ENCODE data around the gene FGF12. TPM values are rescaled to one million over a fixed set of nuclear protein-coding genes. Genes with fewer than 3 reads are reported as not detected.

FGF12 gene
- total RNA-seq, 1 experiment from 2014 or later, result 0.07 TPM

- Histone ChIP-seq H3K79me2 (ENCODE audit: insufficient read depth, low read length) (no peaks in the 10 kb centered on the region), H3K36me3 (ENCODE audit: control insufficient read depth in 1 of 2, insufficient read depth in 2 of 2, low read length in 2 of 2) (no peaks in the 10 kb centered on the region), H3K4me3 (replicated peaks in 1 of 2; ENCODE audit: low read depth in 1 of 2, low read length in 2 of 2) (no peak overlapping the region), H3K4me1 (ENCODE audit: control insufficient read depth in 1 of 2, insufficient read depth in 2 of 2, low read length in 2 of 2) (no peaks in the 10 kb centered on the region), H3K4me2 (ENCODE audit: low read length) (no peak overlapping the region), H4K20me1 (ENCODE audit: insufficient read depth) (no peaks in the 10 kb centered on the region), H3K9me3 (ENCODE audit: control insufficient read depth in 1 of 2, insufficient read depth in 1 of 2, low read depth in 1 of 2, low read length in 2 of 2) (no peaks in the 10 kb centered on the region), H3K9ac (ENCODE audit: low read length) (no peak overlapping the region), H2AFZ (ENCODE audit: low read depth, low read length, poor library complexity, severe bottlenecking) (no peak overlapping the region), H3K27ac (ENCODE audit: low read depth, low read length) (no peak overlapping the region), H3K9me2 (ENCODE audit: insufficient read depth) (no peaks in the 10 kb centered on the region), H3K27me3 (ENCODE audit: insufficient read depth, low read length) (peaks cover 27% of the 10 kb centered on the region)
- CTCF ChIA-PET, result interaction anchor here (1.7 kb wide), 1 partner anchor 10 kb away, joined by 5 read pairs; no protein-coding TSS in a partner anchor
- intact Hi-C loops (cut with micrococcal nuclease), result no loop called here
- ATAC-seq (no peak), DNase-seq (ENCODE audit: low read depth, low spot score) (no peak)
- POLR2A ChIA-PET, result no interaction called here
- RAD21 ChIA-PET (ENCODE audit: low non-redundant PET in 1 of 2, low total read pairs in 2 of 2, uncharacterized antibody in 2 of 2, unreplicated experiment in 2 of 2), result no interaction called here
- BruUV-seq (replicated peaks), result no TSS peak
- no peak for TF ChIP-seq SP1 (IDR thresholded peaks at IDR 0.05; ENCODE audit: low read depth)
- no peak for TF ChIP-seq EZH2phosphoT487 (IDR thresholded peaks at IDR 0.05; ENCODE audit: borderline replicate concordance)
- no peak for TF ChIP-seq JUND (IDR thresholded peaks at IDR 0.05)
- TF ChIP-seq CEBPB (IDR thresholded peaks at IDR 0.05; ENCODE audit: low read depth), result no peak
These were observed 313.9 kb downstream of the FGF12 start for GRCh38 chr3:192413461-192413860.

GRCh38 chr3:192410684-192410960 is 316.7 kb downstream of the FGF12 start:
- H3K9ac ChIP-seq (ENCODE audit: low read length), result no peak overlapping the region
- peaks cover 31% of the 10 kb centered on the region for H3K27me3 ChIP-seq (ENCODE audit: insufficient read depth, low read length)
- H3K79me2 ChIP-seq (ENCODE audit: insufficient read depth, low read length), result no peaks in the 10 kb centered on the region
- no peak overlapping the region for H2AFZ ChIP-seq (ENCODE audit: low read depth, low read length, poor library complexity, severe bottlenecking)
- no peak for ATAC-seq
- no TSS peak for BruUV-seq (replicated peaks)
- no peak overlapping the region for H3K27ac ChIP-seq (ENCODE audit: low read depth, low read length)
- no peaks in the 10 kb centered on the region for H4K20me1 ChIP-seq (ENCODE audit: insufficient read depth)
- ChIA-PET POLR2A (no interaction called here), CTCF (no interaction called here), RAD21 (ENCODE audit: low non-redundant PET in 1 of 2, low total read pairs in 2 of 2, uncharacterized antibody in 2 of 2, unreplicated experiment in 2 of 2) (no interaction called here)
- no peaks in the 10 kb centered on the region for H3K36me3 ChIP-seq (ENCODE audit: control insufficient read depth in 1 of 2, insufficient read depth in 2 of 2, low read length in 2 of 2)
- intact Hi-C loops (cut with micrococcal nuclease), result no loop called here
- no peak overlapping the region for H3K4me2 ChIP-seq (ENCODE audit: low read length)
- no peaks in the 10 kb centered on the region for H3K9me3 ChIP-seq (ENCODE audit: control insufficient read depth in 1 of 2, insufficient read depth in 1 of 2, low read depth in 1 of 2, low read length in 2 of 2)
- no peaks in the 10 kb centered on the region for H3K4me1 ChIP-seq (ENCODE audit: control insufficient read depth in 1 of 2, insufficient read depth in 2 of 2, low read length in 2 of 2)
- TF ChIP-seq ZFX (IDR thresholded peaks at IDR 0.05) (no peak), ZNF274 (IDR thresholded peaks at IDR 0.05; ENCODE audit: low read depth, low read length) (no peak), ELF1 (IDR thresholded peaks at IDR 0.05; ENCODE audit: borderline replicate concordance, low read depth) (no peak), EZH2 (IDR thresholded peaks at IDR 0.05) (no peak), YY1 (IDR thresholded peaks at IDR 0.05; ENCODE audit: extremely low read depth, insufficient replicate concordance, low read depth, low read length) (no peak), CEBPB (IDR thresholded peaks at IDR 0.05; ENCODE audit: low read depth) (no peak), POLR2A (IDR thresholded peaks at IDR 0.05; ENCODE audit: borderline replicate concordance, extremely low read depth, insufficient read depth, insufficient read length) (no peak), JUND (IDR thresholded peaks at IDR 0.05) (no peak), CBX3 (IDR thresholded peaks at IDR 0.05; ENCODE audit: low read depth) (no peak)
- TF ChIP-seq, protein P1, sequence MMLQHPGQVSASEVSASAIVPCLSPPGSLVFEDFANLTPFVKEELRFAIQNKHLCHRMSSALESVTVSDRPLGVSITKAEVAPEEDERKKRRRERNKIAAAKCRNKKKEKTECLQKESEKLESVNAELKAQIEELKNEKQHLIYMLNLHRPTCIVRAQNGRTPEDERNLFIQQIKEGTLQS (IDR thresholded peaks at IDR 0.05), result no peak
- TF ChIP-seq, protein P2, sequence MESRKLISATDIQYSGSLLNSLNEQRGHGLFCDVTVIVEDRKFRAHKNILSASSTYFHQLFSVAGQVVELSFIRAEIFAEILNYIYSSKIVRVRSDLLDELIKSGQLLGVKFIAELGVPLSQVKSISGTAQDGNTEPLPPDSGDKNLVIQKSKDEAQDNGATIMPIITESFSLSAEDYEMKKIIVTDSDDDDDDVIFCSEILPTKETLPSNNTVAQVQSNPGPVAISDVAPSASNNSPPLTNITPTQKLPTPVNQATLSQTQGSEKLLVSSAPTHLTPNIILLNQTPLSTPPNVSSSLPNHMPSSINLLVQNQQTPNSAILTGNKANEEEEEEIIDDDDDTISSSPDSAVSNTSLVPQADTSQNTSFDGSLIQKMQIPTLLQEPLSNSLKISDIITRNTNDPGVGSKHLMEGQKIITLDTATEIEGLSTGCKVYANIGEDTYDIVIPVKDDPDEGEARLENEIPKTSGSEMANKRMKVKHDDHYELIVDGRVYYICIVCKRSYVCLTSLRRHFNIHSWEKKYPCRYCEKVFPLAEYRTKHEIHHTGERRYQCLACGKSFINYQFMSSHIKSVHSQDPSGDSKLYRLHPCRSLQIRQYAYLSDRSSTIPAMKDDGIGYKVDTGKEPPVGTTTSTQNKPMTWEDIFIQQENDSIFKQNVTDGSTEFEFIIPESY (IDR thresholded peaks at IDR 0.05; ENCODE audit: extremely low read depth, insufficient replicate concordance, low read length), result no peak
- TF ChIP-seq, protein P3, sequence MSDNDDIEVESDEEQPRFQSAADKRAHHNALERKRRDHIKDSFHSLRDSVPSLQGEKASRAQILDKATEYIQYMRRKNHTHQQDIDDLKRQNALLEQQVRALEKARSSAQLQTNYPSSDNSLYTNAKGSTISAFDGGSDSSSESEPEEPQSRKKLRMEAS (IDR thresholded peaks at IDR 0.05), result no peak
- DNase-seq (ENCODE audit: low read depth, low spot score), result no peak
- H3K9me2 ChIP-seq (ENCODE audit: insufficient read depth), result no peaks in the 10 kb centered on the region
- no peak overlapping the region for H3K4me3 ChIP-seq (replicated peaks in 1 of 2; ENCODE audit: low read depth in 1 of 2, low read length in 2 of 2)
